ENCODE measurements around the gene ABCC9.

- TF ChIP-seq CTCF (IDR thresholded peaks at IDR 0.05 in 8 of 11, conservative IDR thresholded peaks at IDR 0.05 in 3 of 11) = no peak
- TF ChIP-seq POLR2A (IDR thresholded peaks at IDR 0.05) = no peak
Measured at GRCh38 chr12:21860128-21860527, 81.1 kb downstream of the ABCC9 start.

Measured in spleen (tissue), 7 donors.